A549 (cell line): ENCODE data around the gene MAT2A.

Source experiments
- CTCF ChIP-seq: fragments of >200 bp; sonication (Bioruptor Twin); formaldehyde crosslinking; IDR thresholded peaks from 3 replicates; pipeline ENCODE4 v1.5.1; 2016
- EHMT2 ChIP-seq: fragments of 200-600 bp; sonication (generic); IDR thresholded peaks from 2 replicates; pipeline ENCODE4 v1.6.1; 2016; ENCODE audit warnings: antibody characterized with exemption, low read depth, mild to moderate bottlenecking, moderate library complexity
- JUNB ChIP-seq: fragments of >200 bp; sonication (Bioruptor Twin); formaldehyde crosslinking; IDR thresholded peaks from 2 replicates; pipeline ENCODE4 v1.6.1; 2016
- POLR2A ChIP-seq: IDR thresholded peaks from 2 replicates; pipeline ENCODE4 v1.6.1; 2012; ENCODE audit warnings: mild to moderate bottlenecking, low read length
- RFX5 ChIP-seq: fragments of 450-650 bp; IDR thresholded peaks from 2 replicates; pipeline ENCODE4 v1.7.1; 2014; ENCODE audit warnings: antibody characterized with exemption, mild to moderate bottlenecking, moderate library complexity
- TF ChIP-seq, protein P1 (sequence below): fragments of >200 bp; sonication (Bioruptor Twin); formaldehyde crosslinking; IDR thresholded peaks from 3 replicates; pipeline ENCODE4 v1.6.1; 2016

GRCh38 chr2:85579266-85579935 is 40.4 kb downstream of the MAT2A start:
- TF ChIP-seq POLR2A (no peak), CTCF (no peak), EHMT2 (no peak), RFX5 (no peak), JUNB (no peak)
- TF ChIP-seq, protein P1, sequence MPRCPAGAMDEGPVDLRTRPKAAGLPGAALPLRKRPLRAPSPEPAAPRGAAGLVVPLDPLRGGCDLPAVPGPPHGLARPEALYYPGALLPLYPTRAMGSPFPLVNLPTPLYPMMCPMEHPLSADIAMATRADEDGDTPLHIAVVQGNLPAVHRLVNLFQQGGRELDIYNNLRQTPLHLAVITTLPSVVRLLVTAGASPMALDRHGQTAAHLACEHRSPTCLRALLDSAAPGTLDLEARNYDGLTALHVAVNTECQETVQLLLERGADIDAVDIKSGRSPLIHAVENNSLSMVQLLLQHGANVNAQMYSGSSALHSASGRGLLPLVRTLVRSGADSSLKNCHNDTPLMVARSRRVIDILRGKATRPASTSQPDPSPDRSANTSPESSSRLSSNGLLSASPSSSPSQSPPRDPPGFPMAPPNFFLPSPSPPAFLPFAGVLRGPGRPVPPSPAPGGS = no peak
